Measurements from ENCODE around the gene ITIH5. TPM values are rescaled to one million over a fixed set of nuclear protein-coding genes. Genes with fewer than 3 reads are reported as not detected.
A peak's percentile ranks its signal among the peaks of the same experiment; 100 is the strongest.
"Not testable (repeated sequence)": the region's sequence is repeated elsewhere in the genome, so short reads cannot be mapped to it uniquely, and the experiment has no call there.

The ITIH5 gene
- total RNA-seq, 1 experiment from 2014 or later: not detected

DNA sequence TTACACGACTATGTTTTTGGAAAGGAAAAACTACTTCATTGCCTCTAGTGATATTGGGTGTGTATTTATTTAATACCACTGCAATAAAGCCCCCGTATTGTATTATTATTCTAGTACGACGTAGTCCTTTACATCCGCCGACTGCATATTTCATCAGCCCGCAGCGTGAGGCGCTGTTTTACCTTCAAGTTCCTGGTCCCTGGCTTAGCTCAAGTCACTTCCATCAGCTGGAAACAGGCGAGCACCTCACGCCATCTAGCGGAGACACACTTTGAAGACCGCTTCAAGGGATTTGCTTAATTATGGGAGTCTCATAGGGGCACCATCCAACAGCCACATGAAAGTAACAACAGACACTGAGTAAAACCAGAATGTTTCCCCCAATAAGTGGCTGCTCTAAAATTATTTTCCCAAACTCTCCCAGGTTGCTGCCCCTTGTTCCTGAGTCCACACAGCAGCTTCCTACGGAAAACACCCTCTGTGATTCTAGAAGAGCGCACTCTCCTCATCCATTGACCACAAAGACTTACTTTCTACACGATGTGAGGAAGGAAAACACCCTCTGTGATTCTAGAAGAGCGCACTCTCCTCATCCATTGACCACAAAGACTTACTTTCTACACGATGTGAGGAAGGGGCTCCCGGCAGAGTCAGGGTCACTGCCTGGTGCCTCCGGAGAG is 20.6 kb upstream of the ITIH5 start:
- peak; percentile 73 for DNase-seq (ENCODE audit: low read depth)

DNA sequence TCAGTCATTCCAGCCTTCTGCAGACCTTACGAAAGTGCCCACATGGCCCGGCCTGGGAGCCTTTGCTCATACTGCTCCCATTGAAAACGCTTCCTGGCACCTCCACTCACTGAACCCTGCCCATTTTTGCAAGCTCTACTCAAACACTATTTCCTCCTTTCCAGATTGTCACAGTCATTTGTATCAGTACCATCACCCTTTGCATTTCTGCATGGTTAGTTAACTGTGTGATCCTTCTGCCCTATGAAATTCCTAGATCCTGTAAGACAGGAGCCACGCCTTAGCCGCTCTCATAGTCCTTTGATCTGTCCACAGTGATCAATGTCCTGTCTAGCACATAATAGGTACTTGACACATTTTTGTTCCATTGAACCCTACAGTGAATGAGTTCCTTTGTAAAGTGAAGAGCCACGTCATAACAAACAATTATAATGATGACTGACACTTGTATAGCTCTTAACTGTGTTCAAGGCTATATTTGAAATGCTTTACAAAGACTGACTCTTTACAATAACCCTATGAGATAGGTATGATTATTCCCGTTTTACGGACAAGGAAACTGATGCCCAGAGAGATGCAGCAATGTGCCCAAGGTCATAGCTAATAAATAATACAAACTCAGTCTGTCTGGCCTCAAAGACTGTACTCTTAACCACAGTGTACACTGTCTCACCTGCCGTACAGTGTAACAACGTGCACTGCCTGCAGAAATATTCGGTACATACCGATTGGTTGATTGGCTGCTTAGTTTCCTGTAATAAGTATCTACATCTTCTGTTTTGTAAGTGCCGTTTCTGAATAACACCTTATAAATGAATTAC is 19.8 kb upstream of the ITIH5 start:
- no peak for DNase-seq (ENCODE audit: low read depth)

DNA sequence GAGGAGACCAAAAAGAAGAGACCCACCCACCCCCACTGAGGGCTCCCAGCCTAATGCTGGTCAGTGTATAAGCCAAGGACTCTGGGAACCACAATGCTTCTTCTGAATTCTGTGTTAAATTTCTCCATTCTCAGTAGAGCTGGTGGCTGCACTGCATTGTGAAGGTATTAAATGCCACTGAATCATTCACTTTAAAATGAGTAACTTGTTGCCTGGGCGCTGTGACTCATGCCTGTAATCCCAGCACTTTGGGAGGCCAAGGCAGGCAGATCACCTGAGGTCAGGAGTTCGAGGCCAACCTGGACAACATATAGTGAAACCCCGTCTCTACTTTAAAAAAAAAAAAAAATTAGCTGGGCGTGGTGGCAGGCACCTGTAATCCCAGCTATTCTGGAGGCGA is 13.3 kb upstream of the ITIH5 start:
- not testable (repeated sequence) for DNase-seq (ENCODE audit: low read depth)

DNA sequence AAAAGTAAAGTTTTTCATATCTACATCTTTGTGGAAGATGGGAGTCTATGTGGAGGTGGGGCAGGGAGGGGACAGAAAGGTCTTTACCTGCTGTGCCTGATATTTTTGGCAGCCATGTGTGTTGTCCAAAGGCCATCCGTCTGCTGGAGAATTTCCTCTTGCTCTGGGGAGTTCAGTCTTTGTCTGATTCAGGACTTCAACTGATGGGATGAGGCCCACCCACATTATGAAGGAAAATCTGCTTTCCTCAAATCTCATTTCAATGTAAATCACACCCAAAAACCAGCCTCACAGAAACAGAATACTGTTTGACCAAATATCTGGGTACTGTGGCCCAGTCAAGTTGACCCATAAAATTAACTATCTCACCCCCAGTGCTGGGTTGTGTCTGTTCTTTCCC is 12.5 kb upstream of the ITIH5 start:
- DNase-seq (ENCODE audit: low read depth): no peak

DNA sequence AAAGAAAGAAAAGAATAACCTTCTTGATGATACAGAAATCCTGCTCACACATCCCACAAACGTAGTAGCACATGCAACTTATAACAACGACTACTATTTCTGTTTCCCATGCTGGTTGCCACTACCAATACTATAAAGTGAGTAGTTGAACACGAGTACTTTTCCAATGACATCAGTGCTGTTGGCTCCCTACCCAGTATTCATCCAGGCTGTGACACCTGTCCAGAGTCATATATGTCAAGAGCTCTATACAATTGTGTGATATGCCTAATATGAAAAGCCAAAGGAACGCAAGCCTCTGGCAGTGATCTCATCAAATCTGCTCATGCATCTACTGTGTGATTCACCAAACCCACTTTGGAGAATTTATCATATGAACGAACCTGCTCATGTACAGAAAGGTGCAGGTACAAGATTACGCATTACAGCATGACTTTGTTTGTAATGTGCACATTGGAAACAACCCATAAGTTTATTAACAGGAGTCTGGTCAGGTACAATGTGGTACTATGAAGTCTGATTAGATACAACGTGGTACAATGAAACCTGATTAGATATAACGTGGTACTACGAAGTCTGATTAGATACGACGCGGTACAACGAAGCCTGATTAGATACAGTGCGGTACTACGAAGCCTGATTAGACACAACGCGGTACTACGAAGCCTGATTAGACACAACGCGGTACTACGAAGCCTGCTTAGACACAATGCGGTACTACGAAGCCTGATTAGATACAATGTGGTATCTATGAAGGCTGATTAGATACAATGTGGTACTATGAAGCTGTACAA is 5.8 kb upstream of the ITIH5 start:
- peak; percentile 3 for DNase-seq (ENCODE audit: low read depth)

DNA sequence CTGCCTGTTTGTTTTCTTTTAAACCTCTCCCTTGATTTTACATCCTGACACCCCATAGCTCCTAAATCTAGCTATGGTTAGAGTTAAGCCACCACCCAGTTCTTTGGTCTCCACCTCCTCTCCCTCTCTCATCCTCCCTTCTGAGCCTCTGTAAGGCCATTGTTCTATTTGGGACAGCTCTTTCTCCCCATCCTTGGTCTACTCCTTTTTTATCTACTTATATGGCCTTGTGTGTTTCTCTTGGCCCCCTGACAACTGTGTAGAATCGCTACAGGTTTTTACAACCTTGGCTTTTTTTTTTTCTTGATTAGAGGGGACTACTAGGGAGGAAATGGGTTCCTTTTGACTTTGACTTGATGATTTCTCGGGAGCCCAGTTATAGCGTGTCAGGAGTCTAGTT is 3.4 kb upstream of the ITIH5 start:
- no peak for DNase-seq (ENCODE audit: low read depth)

DNA sequence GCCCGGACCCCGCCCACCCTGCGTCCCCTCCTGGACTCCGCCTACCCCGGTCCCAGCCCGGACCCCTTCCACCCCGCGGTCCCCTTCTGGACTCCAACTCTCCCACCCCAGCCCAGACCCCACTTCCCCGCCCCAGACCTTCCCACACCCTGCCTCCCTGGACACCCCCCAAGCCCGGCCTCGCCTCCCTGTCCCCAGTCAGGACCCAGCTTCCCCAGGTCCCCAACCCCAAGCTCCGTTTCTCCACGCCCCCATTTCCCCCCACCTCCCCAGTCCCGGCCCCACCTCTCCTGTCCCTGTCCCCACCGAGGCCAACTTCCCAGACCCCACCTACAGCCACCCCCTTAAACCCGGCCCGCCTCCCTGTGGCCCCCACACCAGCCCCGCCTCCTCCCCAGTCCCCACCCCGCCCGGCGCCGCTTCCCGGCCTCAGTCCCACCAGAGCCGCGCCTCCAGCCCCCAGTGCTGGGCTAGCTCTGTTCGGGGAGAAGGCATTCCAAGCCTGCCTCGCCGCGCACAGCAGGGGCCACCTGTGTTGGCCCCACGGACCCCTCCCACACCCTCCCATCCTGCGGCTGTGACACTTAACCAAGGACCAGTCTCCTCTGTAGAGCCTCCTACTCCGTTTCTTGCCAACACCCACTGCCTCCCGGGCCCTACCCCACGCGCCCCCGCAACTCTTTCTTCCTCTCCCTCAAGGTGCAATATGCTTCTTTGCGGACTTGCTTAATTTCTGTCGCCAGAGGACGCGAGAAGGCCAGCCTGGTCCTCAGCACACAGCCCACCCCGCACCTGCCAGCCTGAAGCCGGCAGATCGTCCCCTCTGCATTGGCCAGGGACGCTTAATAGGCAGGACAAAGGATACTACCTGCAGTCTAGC is 736 bp upstream of the ITIH5 start:
- no peak for DNase-seq (ENCODE audit: low read depth)

DNA sequence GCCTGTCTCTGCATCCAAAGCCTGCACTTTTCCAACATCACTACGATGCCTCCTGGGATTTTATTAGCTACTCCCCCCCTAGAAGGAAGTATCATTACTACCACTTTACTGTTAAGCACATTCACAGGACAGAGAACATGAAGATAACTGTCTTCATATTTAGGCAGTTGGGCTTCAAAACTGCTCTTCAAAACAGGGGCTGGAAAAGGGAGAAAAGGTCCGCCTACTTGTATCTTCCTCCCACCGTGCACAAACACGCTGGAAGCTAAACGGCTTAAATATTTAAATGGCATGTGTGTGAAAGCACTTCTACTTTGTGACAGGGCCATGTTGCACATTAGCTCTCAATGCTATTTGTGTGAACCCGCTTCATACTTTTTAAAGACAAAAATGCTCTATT is 999 bp downstream of the ITIH5 start:
- no peak for DNase-seq (ENCODE audit: low read depth)

DNA sequence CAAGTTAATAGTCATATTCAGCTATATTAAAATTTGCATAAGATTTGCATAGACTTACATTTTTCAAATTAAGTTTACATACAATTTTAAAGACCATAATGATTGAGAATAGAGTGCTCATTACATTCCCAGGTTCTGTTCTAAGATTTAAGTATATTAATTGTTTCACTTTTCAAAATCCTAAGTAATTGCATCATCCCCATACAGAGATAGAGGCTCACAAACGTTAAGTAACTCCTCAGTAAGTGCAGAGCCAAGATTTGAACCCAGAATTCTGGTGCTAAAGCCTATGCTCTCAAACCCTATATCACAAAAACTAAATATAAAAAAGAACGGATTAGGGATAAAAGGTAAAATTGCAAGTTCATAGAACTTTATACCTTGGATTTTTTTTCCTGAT is 2.1 kb downstream of the ITIH5 start:
- DNase-seq (ENCODE audit: low read depth): no peak

DNA sequence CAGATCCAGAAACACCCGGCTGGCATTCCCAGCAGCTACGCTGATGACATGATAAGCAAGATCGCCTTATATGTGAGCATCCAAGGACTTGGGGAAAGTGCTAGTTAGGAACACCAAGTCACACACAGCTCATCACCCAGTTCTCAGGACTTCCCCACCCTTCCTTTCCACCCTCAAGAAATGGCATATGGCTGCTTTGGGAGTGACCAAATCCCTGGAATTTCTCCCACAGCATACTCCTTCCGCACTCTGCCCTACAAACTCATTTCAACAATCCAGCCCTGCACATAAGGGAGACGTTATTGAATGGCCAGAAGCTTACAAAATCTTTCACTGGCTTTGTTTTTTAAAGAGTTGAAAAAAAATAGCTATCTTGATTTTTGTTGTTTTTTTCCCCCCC is 4.2 kb downstream of the ITIH5 start:
- DNase-seq (ENCODE audit: low read depth): no peak

DNA sequence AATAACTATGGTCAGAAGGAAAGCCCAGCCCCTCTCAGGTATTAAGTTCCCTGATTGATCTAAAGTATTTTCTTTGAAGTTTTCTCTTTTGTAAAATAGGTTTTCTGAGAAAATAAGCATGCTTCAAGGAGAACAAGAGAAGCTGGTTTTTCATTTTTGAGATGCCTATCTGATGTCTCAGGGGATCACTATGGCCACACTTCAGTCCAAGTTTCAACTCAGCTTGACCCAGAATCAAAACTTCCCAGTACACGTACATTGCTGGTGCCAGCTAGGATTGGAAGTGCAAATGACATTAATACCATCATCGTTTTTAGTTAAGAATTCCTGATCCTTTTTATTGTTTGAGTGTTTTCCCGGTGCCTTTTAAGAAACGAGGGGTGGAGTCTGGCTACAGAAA is 7.2 kb downstream of the ITIH5 start:
- no peak for DNase-seq (ENCODE audit: low read depth)

DNA sequence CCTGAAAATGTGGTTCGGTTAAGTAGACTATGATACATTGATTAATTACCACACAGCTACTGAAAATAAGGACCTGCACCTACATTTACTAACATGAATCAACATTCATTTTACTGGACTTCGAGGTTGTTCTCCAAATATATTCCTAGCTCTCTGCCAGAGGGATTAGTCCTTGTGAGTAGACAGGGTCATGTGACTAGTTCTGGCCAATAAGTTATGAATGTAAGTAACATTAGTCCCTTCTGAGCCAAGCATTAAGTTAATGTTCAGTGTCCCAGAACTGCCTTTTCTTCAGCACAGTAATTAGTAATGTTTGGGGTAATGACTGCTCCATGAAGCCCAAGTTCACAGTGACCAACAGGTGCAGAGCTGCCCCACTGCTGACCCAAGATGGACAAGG is 9.2 kb downstream of the ITIH5 start:
- DNase-seq (ENCODE audit: low read depth): no peak

DNA sequence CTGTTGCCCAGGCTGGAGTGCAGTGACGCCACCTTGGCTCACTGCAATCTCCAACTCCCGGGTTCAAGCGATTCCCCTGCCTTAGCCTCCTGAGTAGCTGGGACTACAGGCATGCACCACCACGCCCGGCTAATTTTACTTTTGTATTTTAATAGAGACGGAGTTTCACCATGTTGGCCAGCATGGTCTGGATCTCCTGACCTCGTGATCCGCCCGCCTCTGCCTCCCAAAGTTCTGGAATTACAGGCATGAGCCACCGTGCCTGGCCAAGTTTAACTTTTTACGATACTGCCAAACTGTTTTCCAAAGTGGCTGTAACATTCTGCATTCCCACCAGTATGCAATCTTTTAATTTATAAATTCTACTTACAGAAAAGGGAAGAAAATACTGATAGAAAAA is 9.7 kb downstream of the ITIH5 start:
- DNase-seq (ENCODE audit: low read depth): not testable (repeated sequence)

DNA sequence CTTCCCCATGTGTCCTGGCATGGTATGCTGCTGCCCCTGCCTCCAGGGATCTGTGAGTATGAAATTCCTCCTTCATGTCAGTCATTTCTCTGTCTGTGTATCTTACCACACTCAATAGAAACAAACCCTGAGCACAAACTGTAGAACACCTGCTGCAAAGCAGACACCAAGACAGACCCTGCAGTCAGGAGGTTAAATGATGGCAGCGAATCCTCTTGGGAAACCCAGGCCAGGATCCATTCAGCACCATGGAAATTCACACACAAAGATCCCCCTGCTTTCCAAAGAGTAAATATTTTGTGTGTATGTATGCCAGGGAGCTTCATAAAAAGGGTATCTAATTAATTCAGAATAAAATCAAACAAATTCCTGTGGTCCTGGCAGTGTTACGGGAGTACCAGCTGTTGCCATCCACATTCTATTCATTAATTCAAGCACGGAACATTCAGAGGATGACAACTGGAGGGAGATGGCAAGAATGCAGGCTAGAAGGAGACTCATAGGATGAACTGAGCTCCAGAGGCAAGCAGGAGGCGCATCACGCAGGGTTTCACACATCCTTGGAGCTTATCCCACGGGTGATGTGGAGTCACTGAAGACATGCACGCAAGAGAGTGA is 14.8 kb downstream of the ITIH5 start:
- DNase-seq (ENCODE audit: low read depth): no peak

DNA sequence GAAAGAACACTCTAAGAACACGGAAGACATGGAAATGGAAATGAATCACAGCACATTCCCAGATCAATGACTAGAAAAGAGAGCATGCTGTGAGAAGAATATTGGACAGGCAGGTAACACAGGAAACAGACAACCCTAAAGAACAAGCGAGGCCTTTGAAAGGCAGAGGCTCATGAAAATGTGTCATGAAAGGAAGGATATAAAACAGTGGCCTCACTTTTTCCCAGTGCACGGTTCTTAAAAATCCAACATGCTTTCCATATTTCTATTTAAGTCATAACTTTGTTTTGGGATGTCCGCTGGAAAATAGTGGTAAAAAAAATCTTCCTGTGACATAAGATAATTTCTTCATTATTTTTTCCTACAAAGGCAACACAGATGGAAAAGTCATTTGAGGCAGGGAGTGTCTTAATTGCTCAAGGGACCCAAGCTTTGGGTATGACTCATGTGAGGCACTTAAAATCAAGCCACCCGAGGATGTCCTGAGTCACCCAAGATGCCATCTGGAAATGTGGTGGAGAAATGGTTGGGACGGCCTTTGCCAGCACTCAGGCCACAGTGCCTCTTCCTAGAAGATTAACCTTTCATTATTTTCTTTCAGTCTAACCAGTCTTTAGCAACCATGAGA is 17.0 kb downstream of the ITIH5 start:
- no peak for DNase-seq (ENCODE audit: low read depth)

DNA sequence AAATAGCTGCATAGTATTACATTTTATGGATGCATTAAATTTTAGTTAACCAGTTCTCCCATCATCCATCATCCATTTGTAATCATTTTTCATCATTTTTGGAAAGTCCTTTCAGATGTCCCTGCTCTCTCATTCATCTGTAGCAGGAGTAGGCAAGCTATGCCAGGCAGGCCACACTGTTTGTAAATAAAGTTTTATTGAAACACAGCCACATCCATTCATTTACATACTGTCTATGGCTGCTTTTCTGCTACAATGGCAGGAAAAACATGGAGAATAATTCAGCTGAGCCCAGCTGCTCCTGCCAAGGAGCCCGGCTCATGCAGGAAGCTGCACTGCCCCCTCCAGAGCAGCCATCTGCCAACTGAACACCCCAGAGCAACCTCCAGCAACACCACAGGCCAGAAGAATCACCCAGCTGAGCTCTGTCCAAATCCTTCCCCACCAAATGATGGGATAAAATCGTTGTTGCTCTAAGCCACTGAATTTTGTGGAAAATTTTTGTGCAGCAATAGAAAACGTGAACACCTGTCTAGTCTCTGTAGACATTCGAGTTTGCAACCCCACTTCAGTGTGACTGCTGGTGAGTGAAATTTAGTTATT is 19.6 kb downstream of the ITIH5 start:
- no peak for DNase-seq (ENCODE audit: low read depth)

DNA sequence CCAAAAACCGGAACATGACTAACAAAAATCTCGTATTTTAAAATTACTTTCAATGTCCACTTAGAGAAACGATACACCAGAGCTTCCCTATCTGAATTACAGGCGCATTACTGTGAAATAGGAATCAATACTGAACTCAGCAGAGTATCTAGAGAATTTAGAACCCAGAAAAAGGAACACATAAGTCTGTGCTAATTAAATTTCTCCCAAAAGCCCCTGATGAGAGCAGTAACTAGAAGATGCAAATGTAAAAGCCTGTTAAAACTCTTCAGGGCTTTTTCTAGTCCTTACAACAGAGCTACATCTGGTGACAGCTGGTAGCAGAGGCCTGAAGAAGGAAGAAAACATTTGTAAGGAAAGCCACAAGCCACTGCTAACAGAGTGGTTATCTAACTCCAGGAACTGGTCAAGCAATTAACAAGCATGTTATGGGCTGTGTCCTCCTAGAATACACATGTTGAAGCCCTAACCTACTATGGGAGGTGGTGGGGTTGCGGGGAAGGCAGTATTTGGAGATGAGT is 24.2 kb downstream of the ITIH5 start:
- DNase-seq (ENCODE audit: low read depth): no peak

DNA sequence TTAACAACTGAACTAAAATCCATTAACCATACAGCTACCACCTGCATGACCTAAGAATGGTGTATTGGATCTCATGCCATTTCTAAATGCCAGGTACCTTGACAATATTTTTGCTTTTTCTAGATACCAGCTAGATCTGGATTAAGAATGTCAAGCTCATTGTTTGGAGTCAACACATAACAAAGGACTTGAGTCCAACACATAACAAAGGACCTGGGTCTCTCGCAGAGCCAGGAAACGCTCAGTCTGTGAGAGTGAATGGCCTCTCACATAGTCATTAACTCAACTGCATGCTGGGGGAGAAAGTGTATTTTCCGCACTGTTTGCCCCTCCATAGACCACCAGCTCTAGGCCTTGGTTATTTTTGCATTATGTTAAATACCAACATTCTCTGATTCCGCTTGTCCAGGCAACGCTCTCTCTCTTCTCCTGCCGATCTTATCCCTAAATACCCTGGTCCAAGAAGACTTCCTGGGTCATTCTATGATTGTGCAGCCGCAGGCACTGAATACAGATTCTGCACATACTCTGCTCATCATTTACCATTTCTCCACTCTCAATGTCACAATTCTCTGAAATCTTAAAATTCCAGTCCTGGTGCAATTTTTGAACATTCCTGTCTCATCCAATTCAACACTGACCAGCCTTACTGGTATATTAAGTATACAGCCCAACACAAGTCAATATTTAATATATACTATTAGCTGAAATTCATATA is 31.2 kb downstream of the ITIH5 start:
- DNase-seq (ENCODE audit: low read depth): no peak
